ENCODE measurements around the gene SCG2. TPM values are rescaled to one million over a fixed set of nuclear protein-coding genes. Genes with fewer than 3 reads are reported as not detected.

SCG2 gene
- total RNA-seq, 2 donors from 2014 or later, result 0.56 to 4.9 TPM

GRCh38 chr2:223644136-223644535, 42.0 kb upstream of the SCG2 start:
- no peak for ATAC-seq (ENCODE audit: insufficient number of reproducible peaks, low FRiP score, low read depth)

GRCh38 chr2:223643309-223643708, 41.1 kb upstream of the SCG2 start:
- peak overlapping the region in 1 of 2 donors; percentile 24 for H3K27ac ChIP-seq
- no peak overlapping the region for H3K4me3 ChIP-seq
- peaks cover 5 to 11% of the 10 kb centered on the region in 2 donors for H3K4me1 ChIP-seq (ENCODE audit: control insufficient read depth in 1 of 2, low read depth in 2 of 2)
- H3K9me3 ChIP-seq, result no peaks in the 10 kb centered on the region
- H3K36me3 ChIP-seq, result no peaks in the 10 kb centered on the region
- H3K27me3 ChIP-seq (replicated peaks; ENCODE audit: insufficient read depth), result no peaks in the 10 kb centered on the region
- no peak for ATAC-seq (ENCODE audit: insufficient number of reproducible peaks, low FRiP score, low read depth)
- TF ChIP-seq CTCF (IDR thresholded peaks at IDR 0.05), result no peak
- DNase-seq (ENCODE audit: low spot score), result no peak

More at GRCh38 chr2:223644136-223644535, 42.0 kb upstream of the SCG2 start:
- H3K4me1 ChIP-seq (ENCODE audit: control insufficient read depth in 1 of 2, low read depth in 2 of 2), result peaks cover 5 to 11% of the 10 kb centered on the region in 2 donors
- no peaks in the 10 kb centered on the region for H3K9me3 ChIP-seq
- no peaks in the 10 kb centered on the region for H3K27me3 ChIP-seq (replicated peaks; ENCODE audit: insufficient read depth)
- no peak overlapping the region for H3K27ac ChIP-seq
- DNase-seq (ENCODE audit: low spot score), result no peak
- no peak for TF ChIP-seq CTCF (IDR thresholded peaks at IDR 0.05)
- no peak overlapping the region for H3K4me3 ChIP-seq
- H3K36me3 ChIP-seq, result no peaks in the 10 kb centered on the region

- H3K9me3 ChIP-seq, result no peaks in the 10 kb centered on the region
- no peaks in the 10 kb centered on the region for H3K36me3 ChIP-seq
- no peaks in the 10 kb centered on the region for H3K27me3 ChIP-seq (replicated peaks; ENCODE audit: insufficient read depth)
- H3K27ac ChIP-seq, result no peak overlapping the region
- H3K4me3 ChIP-seq, result no peak overlapping the region
- no peak for DNase-seq (ENCODE audit: low spot score)
- TF ChIP-seq CTCF (IDR thresholded peaks at IDR 0.05), result no peak
- no peak for ATAC-seq (ENCODE audit: insufficient number of reproducible peaks, low FRiP score, low read depth)
- peaks cover 5 to 11% of the 10 kb centered on the region in 2 donors for H3K4me1 ChIP-seq (ENCODE audit: control insufficient read depth in 1 of 2, low read depth in 2 of 2)
These were observed 40.3 kb upstream of the SCG2 start for GRCh38 chr2:223642506-223642905.

- Histone ChIP-seq H3K27ac (no peak overlapping the region), H3K9me3 (no peaks in the 10 kb centered on the region), H3K27me3 (replicated peaks; ENCODE audit: insufficient read depth) (no peaks in the 10 kb centered on the region), H3K36me3 (no peaks in the 10 kb centered on the region), H3K4me3 (no peak overlapping the region), H3K4me1 (ENCODE audit: control insufficient read depth in 1 of 2, low read depth in 2 of 2) (peaks cover 5 to 11% of the 10 kb centered on the region in 2 donors)
- DNase-seq (ENCODE audit: low spot score) (no peak), ATAC-seq (ENCODE audit: insufficient number of reproducible peaks, low FRiP score, low read depth) (no peak)
- no peak for TF ChIP-seq CTCF (IDR thresholded peaks at IDR 0.05)
These were observed 38.9 kb upstream of the SCG2 start for GRCh38 chr2:223641082-223641481.

- Histone ChIP-seq H3K27ac (no peak overlapping the region), H3K4me1 (ENCODE audit: control insufficient read depth in 1 of 2, low read depth in 2 of 2) (no peaks in the 10 kb centered on the region), H3K27me3 (replicated peaks; ENCODE audit: insufficient read depth) (no peaks in the 10 kb centered on the region), H3K9me3 (no peaks in the 10 kb centered on the region), H3K36me3 (no peaks in the 10 kb centered on the region), H3K4me3 (no peak overlapping the region)
- ATAC-seq (ENCODE audit: insufficient number of reproducible peaks, low FRiP score, low read depth), result no peak
- no peak for DNase-seq (ENCODE audit: low spot score)
- no peak for TF ChIP-seq CTCF (IDR thresholded peaks at IDR 0.05)
These were observed 32.9 kb upstream of the SCG2 start for GRCh38 chr2:223635080-223635479.

Measured in thoracic aorta (tissue), 2 donors.